ENCODE results near the gene MGST3. TPM values are rescaled to one million over a fixed set of nuclear protein-coding genes. Genes with fewer than 3 reads are reported as not detected.

The MGST3 gene
- total and polyA plus RNA-seq, 2 of the 4 experiments (the other 2 are of a cell fraction), result 159 to 213 TPM

DNA sequence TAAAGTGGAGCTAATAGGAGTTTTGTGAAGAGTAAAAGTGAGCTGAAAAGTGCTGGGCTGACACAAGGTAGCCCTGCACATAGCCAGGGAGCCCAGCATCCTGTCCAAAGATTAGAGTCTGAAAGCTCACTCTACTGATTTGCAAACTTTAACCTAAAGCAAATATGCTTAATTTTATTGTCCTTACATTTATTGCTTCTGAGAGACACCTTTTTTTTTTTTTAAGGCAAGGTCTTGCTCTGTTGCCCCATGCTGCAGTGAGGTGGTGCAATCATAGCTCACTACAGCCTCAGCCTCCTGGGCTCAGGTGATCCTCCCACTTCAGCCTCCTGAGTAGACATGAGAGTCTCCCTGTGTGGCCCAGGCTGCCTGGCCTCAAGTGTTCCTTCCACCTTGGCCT is 16.5 kb downstream of the MGST3 start:
- no peak overlapping the region for H3K4ac ChIP-seq (ENCODE audit: low read depth, low read length)
- H4K20me1 ChIP-seq (ENCODE audit: insufficient read depth, low read length), result peaks cover 41% of the 10 kb centered on the region
- H2BK120ac ChIP-seq (ENCODE audit: low read depth, low read length), result no peak overlapping the region
- H3K27ac ChIP-seq (ENCODE audit: insufficient read depth, low read length), result no peak overlapping the region
- H3K4me3 ChIP-seq (ENCODE audit: insufficient read depth, low read depth, low read length), result no peak overlapping the region
- in situ Hi-C loops (cut with MboI; ENCODE audit: low sequenced_read_pairs) (no loop called here), intact Hi-C loops (cut with micrococcal nuclease) (no loop called here), dilution Hi-C loops (cut with HindIII; ENCODE audit: low sequenced_read_pairs, unreplicated experiment) (no loop called here)
- no peak overlapping the region for H2BK15ac ChIP-seq (ENCODE audit: low read depth, low read length)
- H3K14ac ChIP-seq (replicated peaks; ENCODE audit: low read depth, low read length), result no peak overlapping the region
- CTCF ChIA-PET, result no interaction called here
- H3K9ac ChIP-seq (ENCODE audit: low read depth, low read length), result no peak overlapping the region
- no peak overlapping the region for H2BK5ac ChIP-seq (ENCODE audit: low read depth, low read length, poor library complexity, severe bottlenecking)
- H3K4me1 ChIP-seq (ENCODE audit: control insufficient read depth, insufficient read depth, low read length), result no peaks in the 10 kb centered on the region; the same call in 1 of the 2 replicates
- no peak for ATAC-seq (ENCODE audit: low read depth)
- H3K18ac ChIP-seq (ENCODE audit: low read depth, low read length), result no peak overlapping the region
- H3K9me3 ChIP-seq (ENCODE audit: control insufficient read depth, insufficient read depth, low read length), result no peaks in the 10 kb centered on the region
- POLR2A ChIA-PET (ENCODE audit: unreplicated experiment), result no interaction called here
- no peak overlapping the region for H4K8ac ChIP-seq (ENCODE audit: low read depth in 2 of 2, low read length in 2 of 2)
- H3K23ac ChIP-seq (ENCODE audit: low read depth, low read length), result no peak overlapping the region
- no peak for DNase-seq
- H2AK5ac ChIP-seq (ENCODE audit: low read depth, low read length), result no peak overlapping the region
- H3K27me3 ChIP-seq (ENCODE audit: control insufficient read depth, insufficient read depth, low read length), result no peaks in the 10 kb centered on the region
- H2AFZ ChIP-seq (replicated peaks; ENCODE audit: low read length, poor library complexity), result no peak overlapping the region
- no peak overlapping the region for H2AK9ac ChIP-seq (replicated peaks; ENCODE audit: low read depth, low read length, poor library complexity)
- no peak overlapping the region for H3K56ac ChIP-seq (ENCODE audit: extremely low read depth, insufficient read depth, low read length)
- no peak overlapping the region for H2BK20ac ChIP-seq (ENCODE audit: low read depth, low read length)
- no TSS peak for BruUV-seq (replicated peaks)
- no peak overlapping the region for H3K4me2 ChIP-seq (ENCODE audit: low read depth, low read length)
- TF ChIP-seq FOS (IDR thresholded peaks at IDR 0.05; ENCODE audit: low read depth, low read length) (no peak), MAZ (IDR thresholded peaks at IDR 0.05; ENCODE audit: borderline replicate concordance, low read depth, low read length) (no peak)
- H3K79me1 ChIP-seq (ENCODE audit: low read depth in 1 of 2, low read length in 2 of 2), result peaks cover 44 to 71% of the 10 kb centered on the region in 2 experiments
- H4K5ac ChIP-seq (ENCODE audit: low read depth, low read length), result no peak overlapping the region
- H4K91ac ChIP-seq (ENCODE audit: insufficient read depth, low read depth, low read length), result no peak overlapping the region
- H3K9me1 ChIP-seq (ENCODE audit: insufficient read depth, low read length), result peaks cover 13% of the 10 kb centered on the region
- peaks cover 17% of the 10 kb centered on the region for H3K36me3 ChIP-seq (ENCODE audit: control insufficient read depth, insufficient read depth, low read length)
